Neuronal stem cell (in vitro differentiated cells): ENCODE measurements around the gene FARP1.
A peak's percentile ranks its signal among the peaks of the same experiment; 100 is the strongest.

Experiments used
- DNase-seq: peaks from one replicate; pipeline ENCODE4 v3.0.0-alpha.2; 2013; ENCODE audit warnings: low spot score
- H2AFZ ChIP-seq: one replicate; pipeline ENCODE4 v1.6.1; 2013; ENCODE audit warnings: mild to moderate bottlenecking, low read length, inconsistent platforms
- H2AK5ac ChIP-seq: 2 replicates; pipeline ENCODE4 v1.6.1; 2013; ENCODE audit warnings: low read depth, mild to moderate bottlenecking, inconsistent platforms, low read length, moderate library complexity, mixed read lengths
- H2BK120ac ChIP-seq: 2 replicates; pipeline ENCODE4 v1.6.1; 2013; ENCODE audit warnings: low read depth, mild to moderate bottlenecking, inconsistent platforms, low read length, moderate library complexity, mixed read lengths
- H2BK12ac ChIP-seq: one replicate; pipeline ENCODE4 v1.6.1; 2013; ENCODE audit warnings: low read length, inconsistent platforms
- H2BK15ac ChIP-seq: 2 replicates; pipeline ENCODE4 v1.6.1; 2013; ENCODE audit warnings: mild to moderate bottlenecking, low read length, inconsistent platforms, mixed read lengths
- H2BK5ac ChIP-seq: one replicate; pipeline ENCODE4 v1.6.1; 2013; ENCODE audit warnings: inconsistent platforms, mild to moderate bottlenecking, low read length, moderate library complexity
- H3K14ac ChIP-seq: one replicate; pipeline ENCODE4 v1.6.1; 2013; ENCODE audit warnings: low read length, inconsistent platforms
- H3K18ac ChIP-seq: 2 replicates; pipeline ENCODE4 v1.6.1; 2013; ENCODE audit warnings: low read length, inconsistent platforms
- H3K23ac ChIP-seq: 2 replicates; pipeline ENCODE4 v1.6.1; 2013; ENCODE audit warnings: low read depth, mild to moderate bottlenecking, mixed read lengths, low read length, inconsistent platforms; ENCODE audit not compliant: poor library complexity
- H3K27ac ChIP-seq: replicated peaks from 3 replicates; pipeline ENCODE4 v1.5.1; 2013; ENCODE audit warnings: low read length, inconsistent platforms
- H3K27me3 ChIP-seq, 3 experiments: 2 replicates each; pipeline ENCODE4 v1.6.1; 2013; ENCODE audit warnings: low read length in 3 of 3, mild to moderate bottlenecking in 2 of 3, inconsistent platforms in 1 of 3, low read depth in 1 of 3, mixed read lengths in 1 of 3, moderate library complexity in 1 of 3; ENCODE audit not compliant: control insufficient read depth in 3 of 3, insufficient read depth in 3 of 3
- H3K36me3 ChIP-seq, 2 donors: replicated peaks in 1 of 2; 2 replicates each; pipeline ENCODE4 v1.6.1; 2013; ENCODE audit warnings: low read length in 2 of 2; ENCODE audit not compliant: control insufficient read depth in 2 of 2, insufficient read depth in 2 of 2
- H3K4ac ChIP-seq: 2 replicates; pipeline ENCODE4 v1.6.1; 2013; ENCODE audit warnings: inconsistent platforms, mild to moderate bottlenecking, low read length, moderate library complexity
- H3K4me1 ChIP-seq, 2 donors: 1 replicate in 1 of 2; 2 replicates in 1 of 2; pipeline ENCODE4 v1.6.1; 2013; ENCODE audit warnings: low read length in 2 of 2, low read depth in 1 of 2; ENCODE audit not compliant: control insufficient read depth in 2 of 2, insufficient read depth in 1 of 2
- H3K4me2 ChIP-seq: one replicate; pipeline ENCODE4 v1.6.1; 2013; ENCODE audit warnings: mild to moderate bottlenecking, low read length, inconsistent platforms; ENCODE audit not compliant: insufficient read depth, poor library complexity, severe bottlenecking
- H3K4me3 ChIP-seq, 2 donors: 2 replicates each; pipeline ENCODE4 v1.5.1; 2013; ENCODE audit warnings: low read length in 2 of 2, mild to moderate bottlenecking in 2 of 2, inconsistent platforms in 1 of 2, moderate library complexity in 1 of 2
- H3K79me1 ChIP-seq: one replicate; pipeline ENCODE4 v1.6.1; 2013; ENCODE audit warnings: low read depth, mild to moderate bottlenecking, inconsistent platforms, low read length, moderate library complexity
- H3K9ac ChIP-seq: one replicate; pipeline ENCODE4 v1.6.1; 2013; ENCODE audit warnings: mild to moderate bottlenecking, low read depth, low read length, inconsistent platforms; ENCODE audit not compliant: poor library complexity
- H3K9me3 ChIP-seq, 2 donors: replicated peaks in 1 of 2; 2 replicates each; pipeline versions ENCODE3 to v1.6.1; 2013; ENCODE audit warnings: low read length in 2 of 2, mild to moderate bottlenecking in 2 of 2, inconsistent platforms in 1 of 2, low read depth in 1 of 2, mixed read lengths in 1 of 2, moderate library complexity in 1 of 2; ENCODE audit not compliant: control insufficient read depth in 2 of 2, insufficient read depth in 1 of 2
- H4K8ac ChIP-seq: one replicate; pipeline ENCODE4 v1.6.1; 2013; ENCODE audit warnings: low read depth, mild to moderate bottlenecking, inconsistent platforms, low read length, moderate library complexity
- H4K91ac ChIP-seq: one replicate; pipeline ENCODE4 v1.6.1; 2013; ENCODE audit warnings: low read length, low read depth, mild to moderate bottlenecking, inconsistent platforms; ENCODE audit not compliant: poor library complexity
- WGBS, 2 donors: extraction: QIAGEN DNeasy Blood & Tissue Kit; methylation state at CpG; one replicate each; pipeline ENCODE4 v1.1.7; 2013; ENCODE audit warnings: missing lambda C conversion rate in 2 of 2, mixed read lengths in 1 of 2; ENCODE audit not compliant: insufficient read length in 2 of 2, insufficient replicate concordance in 1 of 2; ENCODE audit errors: extremely low coverage in 2 of 2; 5-methylcytosine and 5-hydroxymethylcytosine counted together

Gene FARP1

DNA sequence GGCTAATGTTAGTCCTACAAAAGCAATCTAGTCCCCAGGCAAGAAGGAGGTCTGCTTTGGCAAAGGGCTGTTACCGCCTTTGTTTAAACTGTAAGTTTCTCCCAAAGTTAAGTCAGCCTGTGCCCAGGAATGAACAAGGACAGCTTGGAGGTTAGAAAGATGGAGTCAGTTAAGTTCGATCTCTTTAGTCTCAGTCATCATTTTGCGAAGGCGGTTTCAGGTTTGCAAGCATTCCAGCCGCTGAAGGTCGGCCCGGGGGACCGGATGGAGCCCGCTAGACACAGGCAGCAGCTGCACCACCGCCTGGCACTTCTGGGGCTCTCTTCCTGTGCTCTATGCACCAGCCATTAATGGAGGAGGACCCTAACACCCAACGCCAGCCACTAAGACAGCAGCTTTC lies 342.7 kb downstream of the FARP1 start:
- Histone ChIP-seq H3K4me3 (no peak overlapping the region), H3K79me1 (peaks cover 13% of the 10 kb centered on the region), H2BK12ac (no peak overlapping the region), H3K4ac (no peak overlapping the region), H2BK120ac (no peak overlapping the region), H3K27ac (no peak overlapping the region), H2BK5ac (no peak overlapping the region), H3K14ac (no peak overlapping the region), H3K9me3 (no peaks in the 10 kb centered on the region), H3K18ac (peak overlapping the region; percentile 54), H3K36me3 (peaks cover 3 to 23% of the 10 kb centered on the region in 2 donors), H3K27me3 (no peaks in the 10 kb centered on the region), H3K9ac (no peak overlapping the region), H4K8ac (no peak overlapping the region), H2AK5ac (no peak overlapping the region), H4K91ac (no peak overlapping the region), H2AFZ (no peak overlapping the region), H3K4me2 (no peak overlapping the region), H3K4me1 (peaks cover 25 to 46% of the 10 kb centered on the region in 2 donors), H3K23ac (no peak overlapping the region), H2BK15ac (no peak overlapping the region)
- no peak for DNase-seq
- no CpG with 5 or more reads among the region's 11 CpGs for WGBS, 2 donors

GRCh38 chr13:98486412-98486811 lies 343.5 kb downstream of the FARP1 start:
- H2BK5ac ChIP-seq, result no peak overlapping the region
- H3K4me2 ChIP-seq, result no peak overlapping the region
- no peak overlapping the region for H2BK12ac ChIP-seq
- H4K91ac ChIP-seq, result no peak overlapping the region
- no peak overlapping the region for H3K4me3 ChIP-seq
- peaks cover 0 to 20% of the 10 kb centered on the region in 2 donors for H3K36me3 ChIP-seq
- DNase-seq, result no peak
- H3K9me3 ChIP-seq, result no peaks in the 10 kb centered on the region
- no peak overlapping the region for H3K9ac ChIP-seq
- no peak overlapping the region for H4K8ac ChIP-seq
- H3K18ac ChIP-seq, result no peak overlapping the region
- no peak overlapping the region for H3K23ac ChIP-seq
- H3K14ac ChIP-seq, result no peak overlapping the region
- H3K27me3 ChIP-seq, result no peaks in the 10 kb centered on the region
- H3K4ac ChIP-seq, result no peak overlapping the region
- no peak overlapping the region for H2AK5ac ChIP-seq
- H3K4me1 ChIP-seq, result peaks cover 20 to 51% of the 10 kb centered on the region in 2 donors
- no peak overlapping the region for H2BK120ac ChIP-seq
- WGBS, 2 donors, result no CpG with 5 or more reads among the region's 8 CpGs
- H2BK15ac ChIP-seq, result no peak overlapping the region
- H3K79me1 ChIP-seq, result peaks cover 11% of the 10 kb centered on the region
- H2AFZ ChIP-seq, result no peak overlapping the region
- no peak overlapping the region for H3K27ac ChIP-seq

- no peak for DNase-seq
- H3K14ac ChIP-seq, result no peak overlapping the region
- no peak overlapping the region for H2BK120ac ChIP-seq
- H2BK12ac ChIP-seq, result no peak overlapping the region
- no peak overlapping the region for H3K27ac ChIP-seq
- no peak overlapping the region for H3K23ac ChIP-seq
- no peak overlapping the region for H2BK5ac ChIP-seq
- peaks cover 19 to 52% of the 10 kb centered on the region in 2 donors for H3K4me1 ChIP-seq
- H4K91ac ChIP-seq, result no peak overlapping the region
- H3K9ac ChIP-seq, result no peak overlapping the region
- H3K36me3 ChIP-seq, result peaks cover 0 to 14% of the 10 kb centered on the region in 2 donors
- H3K4ac ChIP-seq, result no peak overlapping the region
- no peak overlapping the region for H4K8ac ChIP-seq
- peaks cover 11% of the 10 kb centered on the region for H3K79me1 ChIP-seq
- H3K9me3 ChIP-seq, result no peaks in the 10 kb centered on the region
- no peak overlapping the region for H2BK15ac ChIP-seq
- no peak overlapping the region for H2AK5ac ChIP-seq
- WGBS, 2 donors, result no CpG with 5 or more reads among the region's 5 CpGs
- H3K18ac ChIP-seq, result no peak overlapping the region
- H3K4me2 ChIP-seq, result no peak overlapping the region
- no peak overlapping the region for H2AFZ ChIP-seq
- no peaks in the 10 kb centered on the region for H3K27me3 ChIP-seq
- no peak overlapping the region for H3K4me3 ChIP-seq
Observed at GRCh38 chr13:98487016-98487415, 344.1 kb downstream of the FARP1 start.

DNA sequence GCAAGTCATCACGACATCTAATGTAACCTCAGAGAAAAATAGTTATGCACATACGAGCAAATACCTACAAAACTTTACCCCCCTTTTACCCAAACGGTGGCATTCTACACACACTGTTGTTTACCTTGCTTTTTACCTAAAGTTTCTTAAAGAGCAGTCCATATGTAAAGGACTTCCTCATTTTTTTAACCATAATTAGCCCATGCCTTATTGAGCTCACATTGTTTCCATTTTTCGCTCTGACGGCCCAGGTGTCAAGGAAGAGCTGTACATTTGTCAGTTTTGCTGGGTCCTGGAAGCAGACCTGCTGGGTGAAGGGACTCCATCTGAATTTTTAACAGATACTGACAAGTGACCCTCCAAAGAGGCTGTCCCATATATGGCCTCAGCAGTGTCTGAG lies 344.6 kb downstream of the FARP1 start:
- no peak overlapping the region for H2AK5ac ChIP-seq

More for the DNA sequence above, 344.6 kb downstream of the FARP1 start:
- no peak overlapping the region for H3K4ac ChIP-seq
- H2BK5ac ChIP-seq, result no peak overlapping the region
- H3K36me3 ChIP-seq, result peaks cover 0 to 11% of the 10 kb centered on the region in 2 donors
- H3K14ac ChIP-seq, result no peak overlapping the region
- H4K8ac ChIP-seq, result no peak overlapping the region
- no peaks in the 10 kb centered on the region for H3K9me3 ChIP-seq
- H2BK120ac ChIP-seq, result no peak overlapping the region
- no peak overlapping the region for H2AFZ ChIP-seq
- H4K91ac ChIP-seq, result no peak overlapping the region
- H2BK12ac ChIP-seq, result no peak overlapping the region
- no peaks in the 10 kb centered on the region for H3K27me3 ChIP-seq
- no peak overlapping the region for H3K23ac ChIP-seq
- H3K4me1 ChIP-seq, result peaks cover 20 to 52% of the 10 kb centered on the region in 2 donors
- H3K27ac ChIP-seq, result no peak overlapping the region
- WGBS, 2 donors, result no CpG with 5 or more reads among the region's 5 CpGs
- no peak overlapping the region for H3K4me3 ChIP-seq
- peaks cover 11% of the 10 kb centered on the region for H3K79me1 ChIP-seq
- DNase-seq, result no peak
- H2BK15ac ChIP-seq, result no peak overlapping the region
- no peak overlapping the region for H3K18ac ChIP-seq
- H3K4me2 ChIP-seq, result no peak overlapping the region
- H3K9ac ChIP-seq, result no peak overlapping the region
